BLaER1 treated with 17β-estradiol and CSF1 and Interleukin-3, amounts not matched to agents 10 nM and 100 nM (cell line): ENCODE data around the gene ZNF385C.
"Not testable (repeated sequence)": the region's sequence is repeated elsewhere in the genome, so short reads cannot be mapped to it uniquely, and the experiment has no call there.

Experiments
- H3K27ac ChIP-seq, 11 experiments: shearing (Covaris generic); formaldehyde crosslinking; 2 replicates each; pipeline ENCODE4 v1.8.1; 2022
- H3K27me3 ChIP-seq, 11 experiments: shearing (Covaris generic); formaldehyde crosslinking; 2 replicates each; pipeline ENCODE4 v1.8.1; 2022
- H3K36me3 ChIP-seq, 11 experiments: shearing (Covaris generic); formaldehyde crosslinking; 2 replicates each; pipeline ENCODE4 v1.8.1; 2022
- H3K4me1 ChIP-seq, 10 experiments: shearing (Covaris generic); formaldehyde crosslinking; 2 replicates each; pipeline ENCODE4 v1.8.1; 2022
- H3K4me2 ChIP-seq, 11 experiments: shearing (Covaris generic); formaldehyde crosslinking; 2 replicates each; pipeline ENCODE4 v1.8.1; 2022
- H3K4me3 ChIP-seq, 10 experiments: shearing (Covaris generic); formaldehyde crosslinking; 2 replicates each; pipeline ENCODE4 v1.8.1; 2022
- H3K9ac ChIP-seq, 11 experiments: shearing (Covaris generic); formaldehyde crosslinking; 2 replicates each; pipeline ENCODE4 v1.8.1; 2022
- H3K9me3 ChIP-seq, 11 experiments: shearing (Covaris generic); formaldehyde crosslinking; replicated peaks in 1 of 11; 2 replicates each; pipeline ENCODE4 v1.8.1; 2022
- H4K20me1 ChIP-seq, 11 experiments: shearing (Covaris generic); formaldehyde crosslinking; 2 replicates each; pipeline ENCODE4 v1.8.1; 2022
- Cebpa-rat ChIP-seq, 11 experiments: shearing (Covaris generic); IDR thresholded peaks; 2 replicates each; pipeline ENCODE4 v1.8.1; 2022

ZNF385C gene

DNA sequence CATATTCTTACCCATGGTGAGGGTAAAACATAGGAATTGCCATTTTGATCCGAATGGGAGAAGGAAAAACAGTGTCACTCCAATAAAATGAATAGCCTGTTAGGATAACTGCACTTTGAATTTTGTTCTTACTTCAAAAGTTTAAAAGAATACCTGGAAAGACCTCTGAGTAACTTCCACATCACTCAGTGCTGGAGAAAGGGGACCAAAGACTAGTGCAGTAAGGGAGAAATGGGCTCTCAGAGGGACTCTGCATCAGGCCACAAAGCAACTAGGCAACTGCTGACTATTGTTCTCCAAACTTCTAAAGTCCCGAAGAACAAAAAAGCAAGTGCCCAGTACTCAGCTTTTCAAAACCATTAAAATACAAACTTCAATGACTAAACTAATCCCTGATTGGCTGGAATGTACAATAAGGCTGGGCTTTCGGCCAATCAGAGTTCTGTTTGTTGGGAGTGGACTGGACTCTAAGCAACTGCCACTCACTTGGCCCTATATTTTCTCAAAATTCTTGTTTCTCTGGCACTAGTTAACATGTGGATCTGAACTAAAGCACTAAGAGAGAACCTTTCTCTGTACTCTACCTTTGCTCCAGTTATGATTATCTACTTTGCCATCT lies 87.3 kb downstream of the ZNF385C start:
- peak overlapping the region in 10 of 11 experiments; percentile 14 to 76 (median 50); a peak in 20 of 22 replicates for H3K27ac ChIP-seq
- H3K9ac ChIP-seq, result peak overlapping the region in 6 of 11 experiments; percentile 3 to 62 (median 28); a peak in 5 of 22 replicates
- no peak for TF ChIP-seq Cebpa-rat (IDR thresholded peaks at IDR 0.05)
- no peaks in the 10 kb centered on the region for H3K27me3 ChIP-seq
- H3K4me1 ChIP-seq, result peaks cover 22 to 100% (median 74%) of the 10 kb centered on the region in 10 experiments
- H3K9me3 ChIP-seq, result peaks cover 0 to 10% (median 0%) of the 10 kb centered on the region in 11 experiments; a peak in 2 of 22 replicates
- H3K36me3 ChIP-seq, result peaks cover 28 to 96% (median 83%) of the 10 kb centered on the region in 11 experiments
- peak overlapping the region in 10 of 11 experiments; percentile 40 to 95 (median 64); a peak in 19 of 22 replicates for H3K4me2 ChIP-seq
- peak overlapping the region in 3 of 10 experiments; percentile 1 to 34 (median 8); a peak in 2 of 20 replicates for H3K4me3 ChIP-seq
- H4K20me1 ChIP-seq, result peaks cover 47 to 92% (median 91%) of the 10 kb centered on the region in 11 experiments; a peak in 21 of 22 replicates

DNA sequence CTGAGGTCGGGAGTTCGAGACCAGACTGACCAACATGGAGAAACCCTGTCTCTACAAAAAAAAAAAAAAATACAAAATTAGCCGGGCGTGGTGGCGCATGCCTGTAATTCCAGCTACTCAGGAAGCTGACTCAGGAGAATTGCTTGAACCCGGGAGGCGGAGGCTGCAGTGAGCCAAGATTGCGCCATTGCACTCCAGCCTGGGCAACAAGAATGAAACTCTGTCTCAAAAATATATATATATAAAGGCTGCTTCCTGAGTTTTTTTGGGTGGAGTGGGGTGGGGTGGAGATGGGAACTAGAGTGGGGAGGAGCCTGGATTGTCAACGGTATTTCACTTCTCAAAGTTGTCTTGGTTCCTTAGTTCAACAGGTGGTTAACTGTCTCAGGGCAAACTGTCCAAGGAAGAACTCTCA lies 88.0 kb downstream of the ZNF385C start:
- H3K27ac ChIP-seq, result peak overlapping the region in 10 of 11 experiments; percentile 14 to 76 (median 54); a peak in 19 of 22 replicates
- TF ChIP-seq Cebpa-rat (IDR thresholded peaks at IDR 0.05), result peak in 8 of 11 experiments; percentile 29 to 91 (median 54); a peak in 7 of 22 replicates
- H3K4me1 ChIP-seq, result peaks cover 14 to 100% (median 69%) of the 10 kb centered on the region in 10 experiments
- peak overlapping the region in 10 of 11 experiments; percentile 40 to 95 (median 64); a peak in 19 of 22 replicates for H3K4me2 ChIP-seq
- H3K27me3 ChIP-seq, result not testable (repeated sequence)
- peak overlapping the region in 3 of 10 experiments; percentile 1 to 34 (median 8); a peak in 3 of 20 replicates for H3K4me3 ChIP-seq
- peaks cover 54 to 100% (median 98%) of the 10 kb centered on the region in 11 experiments for H4K20me1 ChIP-seq
- peaks cover 28 to 92% (median 81%) of the 10 kb centered on the region in 11 experiments for H3K36me3 ChIP-seq
- peak overlapping the region in 6 of 11 experiments; percentile 9 to 62 (median 40); a peak in 6 of 22 replicates for H3K9ac ChIP-seq
- H3K9me3 ChIP-seq, result peaks cover 0 to 10% (median 0%) of the 10 kb centered on the region in 11 experiments; a peak in 2 of 22 replicates

DNA sequence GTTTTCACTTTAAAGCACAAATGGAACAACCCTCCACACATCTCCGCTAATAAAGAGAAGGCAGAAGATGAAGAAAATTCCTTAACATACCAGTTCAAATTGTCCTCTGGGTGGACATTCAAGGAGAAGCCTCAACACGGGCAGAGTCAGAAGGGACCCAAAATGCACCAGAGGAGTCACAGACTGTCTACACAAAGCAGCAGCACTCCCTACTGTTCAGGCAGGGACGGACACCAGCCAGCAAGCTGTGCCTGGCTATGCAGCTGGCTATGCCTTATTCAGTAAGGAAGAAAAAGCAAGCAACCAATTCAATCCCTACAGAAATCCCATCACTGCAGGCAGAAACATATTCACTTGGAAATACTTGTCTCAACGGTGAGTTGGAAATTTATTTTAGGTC lies 89.1 kb downstream of the ZNF385C start:
- no peaks in the 10 kb centered on the region for H3K27me3 ChIP-seq
- no peak for TF ChIP-seq Cebpa-rat (IDR thresholded peaks at IDR 0.05)
- peak overlapping the region in 4 of 11 experiments; percentile 30 to 50 (median 38); a peak in 4 of 22 replicates for H3K9ac ChIP-seq
- peak overlapping the region in 6 of 11 experiments; percentile 57 to 95 (median 78); a peak in 13 of 22 replicates for H3K4me2 ChIP-seq
- H3K27ac ChIP-seq, result peak overlapping the region in 8 of 11 experiments; percentile 11 to 76 (median 62); a peak in 14 of 22 replicates
- peaks cover 65 to 100% (median 100%) of the 10 kb centered on the region in 11 experiments for H4K20me1 ChIP-seq
- peaks cover 0 to 10% (median 0%) of the 10 kb centered on the region in 11 experiments; a peak in 2 of 22 replicates for H3K9me3 ChIP-seq
- H3K36me3 ChIP-seq, result peaks cover 24 to 90% (median 77%) of the 10 kb centered on the region in 11 experiments
- peaks cover 5 to 100% (median 59%) of the 10 kb centered on the region in 10 experiments; a peak in 17 of 20 replicates for H3K4me1 ChIP-seq
- no peak overlapping the region for H3K4me3 ChIP-seq

- H4K20me1 ChIP-seq, result peaks cover 89 to 100% (median 100%) of the 10 kb centered on the region in 11 experiments
- H3K9ac ChIP-seq, result no peak overlapping the region
- H3K9me3 ChIP-seq, result no peaks in the 10 kb centered on the region
- H3K27me3 ChIP-seq, result no peaks in the 10 kb centered on the region
- no peak overlapping the region for H3K4me3 ChIP-seq
- 0 out of 22 replicates have a peak overlapping the region, but pooled peaks of 2 of the 11 experiments have one; percentile 2 to 3 for H3K27ac ChIP-seq
- H3K4me2 ChIP-seq, result peak overlapping the region in 2 of 11 experiments; percentile 32 to 44; a peak in 2 of 22 replicates
- no peak for TF ChIP-seq Cebpa-rat (IDR thresholded peaks at IDR 0.05)
- H3K4me1 ChIP-seq, result peaks cover 0 to 92% (median 20%) of the 10 kb centered on the region in 10 experiments; a peak in 16 of 20 replicates
- peaks cover 57 to 92% (median 80%) of the 10 kb centered on the region in 11 experiments for H3K36me3 ChIP-seq
These were observed 93.1 kb downstream of the ZNF385C start for GRCh38 chr17:42005166-42005565.

DNA sequence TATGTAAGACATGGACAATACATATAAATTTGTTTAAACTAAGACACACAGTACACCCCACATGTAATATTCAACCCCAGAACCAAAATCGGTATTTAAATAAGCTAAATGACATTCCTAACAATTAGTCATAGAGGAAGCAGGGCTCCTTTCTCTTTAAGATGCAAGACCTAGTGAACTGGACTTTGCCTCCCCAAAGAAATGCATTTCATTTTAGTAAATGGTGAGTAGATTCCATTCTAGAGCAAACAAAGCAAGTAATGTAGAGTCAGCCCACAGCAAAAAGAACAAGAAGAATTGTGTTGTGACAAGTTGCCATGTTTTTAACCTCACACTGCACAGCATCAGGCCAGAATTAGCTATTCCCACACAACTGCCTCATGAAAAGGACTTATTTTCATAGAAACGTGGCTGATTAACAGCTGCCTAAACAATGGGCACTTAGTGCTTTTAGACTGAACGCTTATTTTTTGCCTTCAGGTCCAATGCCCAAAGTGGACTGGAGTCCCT lies 95.4 kb downstream of the ZNF385C start:
- Histone ChIP-seq H3K27ac (no peak overlapping the region), H3K9ac (no peak overlapping the region), H3K4me1 (peaks cover 0 to 83% (median 8%) of the 10 kb centered on the region in 10 experiments; a peak in 13 of 20 replicates), H3K4me3 (no peak overlapping the region), H3K4me2 (peak overlapping the region in 3 of 11 experiments; percentile 32 to 53 (median 50); a peak in 6 of 22 replicates), H3K9me3 (no peaks in the 10 kb centered on the region), H3K27me3 (no peaks in the 10 kb centered on the region), H3K36me3 (peaks cover 67 to 97% (median 87%) of the 10 kb centered on the region in 11 experiments), H4K20me1 (peaks cover 81 to 100% (median 98%) of the 10 kb centered on the region in 11 experiments)
- TF ChIP-seq Cebpa-rat (IDR thresholded peaks at IDR 0.05), result no peak

DNA sequence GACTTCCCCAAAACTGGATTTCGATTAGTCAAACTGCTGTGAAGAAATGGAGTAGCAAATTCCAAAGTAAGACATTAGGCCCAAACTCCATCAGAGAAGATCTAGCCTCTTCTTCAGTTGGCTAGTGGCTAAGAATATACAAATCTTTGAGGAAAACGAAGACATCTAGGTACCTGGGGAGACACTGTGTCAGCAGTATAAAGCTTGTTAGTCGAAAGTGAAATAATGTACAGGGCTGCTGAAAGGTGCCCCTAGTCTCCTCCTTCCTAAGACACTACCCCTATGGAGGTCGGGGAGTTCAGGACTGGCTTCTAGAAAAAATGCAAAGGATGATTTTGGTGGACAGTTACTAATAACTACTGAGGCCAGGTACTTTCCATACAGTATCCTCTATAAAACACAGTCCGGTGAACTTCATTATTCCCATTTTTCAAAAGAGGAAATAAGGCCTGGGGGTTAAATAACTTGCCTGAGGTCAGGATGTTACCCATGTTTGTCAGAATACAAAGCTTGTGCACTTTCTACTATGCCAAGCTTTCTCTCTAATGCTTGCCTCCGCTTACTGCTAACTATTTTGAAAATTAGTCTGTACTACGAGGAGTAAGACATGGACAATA lies 96.0 kb downstream of the ZNF385C start:
- H3K27ac ChIP-seq, result no peak overlapping the region
- peaks cover 69 to 98% (median 89%) of the 10 kb centered on the region in 11 experiments for H3K36me3 ChIP-seq
- TF ChIP-seq Cebpa-rat (IDR thresholded peaks at IDR 0.05), result no peak

GRCh38 chr17:42001729-42002128 lies 96.5 kb downstream of the ZNF385C start:
- Histone ChIP-seq H3K27me3 (no peaks in the 10 kb centered on the region), H3K27ac (no peak overlapping the region), H3K4me1 (peaks cover 9 to 83% (median 19%) of the 10 kb centered on the region in 10 experiments), H3K9me3 (no peaks in the 10 kb centered on the region), H3K4me2 (0 out of 22 replicates have a peak overlapping the region, but pooled peaks of 1 of the 11 experiments have one; percentile 32), H3K4me3 (no peak overlapping the region), H3K9ac (no peak overlapping the region), H4K20me1 (peaks cover 80 to 100% (median 98%) of the 10 kb centered on the region in 11 experiments), H3K36me3 (peaks cover 69 to 98% (median 89%) of the 10 kb centered on the region in 11 experiments)
- TF ChIP-seq Cebpa-rat (IDR thresholded peaks at IDR 0.05), result no peak

More for the DNA sequence above, 96.0 kb downstream of the ZNF385C start:
- no peak overlapping the region for H3K9ac ChIP-seq
- H3K4me2 ChIP-seq, result peak overlapping the region in 3 of 11 experiments; percentile 32 to 53 (median 50); a peak in 5 of 22 replicates
- H4K20me1 ChIP-seq, result peaks cover 80 to 100% (median 98%) of the 10 kb centered on the region in 11 experiments
- no peaks in the 10 kb centered on the region for H3K9me3 ChIP-seq
- H3K4me3 ChIP-seq, result no peak overlapping the region
- no peaks in the 10 kb centered on the region for H3K27me3 ChIP-seq
- peaks cover 3 to 83% (median 14%) of the 10 kb centered on the region in 10 experiments; a peak in 18 of 20 replicates for H3K4me1 ChIP-seq

DNA sequence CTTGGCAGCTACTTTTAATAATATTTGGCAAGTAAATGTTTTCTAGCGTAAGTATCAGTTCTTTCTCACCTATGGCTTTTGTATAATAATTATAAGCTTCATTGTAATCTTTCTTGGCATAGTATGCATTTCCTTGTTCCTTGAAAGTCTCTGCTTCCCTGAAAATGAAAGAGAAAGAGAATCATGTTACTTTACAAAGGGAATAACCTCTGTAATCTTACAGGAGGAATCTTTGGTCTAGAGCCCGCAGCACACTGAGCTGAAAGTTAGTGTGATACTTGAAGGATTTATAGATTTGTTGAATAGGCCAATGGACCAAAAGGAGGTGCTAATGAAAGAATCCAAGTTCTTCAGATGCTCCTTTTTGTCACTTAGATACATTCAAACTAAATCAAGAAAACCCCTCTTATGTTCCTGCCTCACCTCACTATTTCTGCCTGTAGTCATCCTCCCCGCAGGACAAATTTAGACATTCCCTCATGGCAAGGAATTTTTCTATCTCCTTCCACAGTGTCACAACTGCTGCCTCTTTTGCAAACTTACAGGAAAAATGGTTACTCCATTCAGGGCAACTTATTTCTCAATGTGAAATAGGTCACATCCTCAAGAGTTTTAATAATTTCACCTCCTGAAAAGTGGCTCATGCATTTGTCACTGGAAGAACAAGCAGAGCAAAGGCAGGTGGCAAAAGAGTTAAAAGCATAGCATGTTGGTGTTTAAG lies 97.7 kb downstream of the ZNF385C start:
- no peak overlapping the region for H3K4me2 ChIP-seq
- H3K27ac ChIP-seq, result no peak overlapping the region
- H3K27me3 ChIP-seq, result no peaks in the 10 kb centered on the region
- TF ChIP-seq Cebpa-rat (IDR thresholded peaks at IDR 0.05), result no peak
- peaks cover 20 to 83% (median 26%) of the 10 kb centered on the region in 10 experiments for H3K4me1 ChIP-seq
- peaks cover 79 to 98% (median 92%) of the 10 kb centered on the region in 11 experiments for H3K36me3 ChIP-seq
- H3K9ac ChIP-seq, result peak overlapping the region in 1 of 11 experiments; percentile 21; a peak in 1 of 22 replicates
- peaks cover 79 to 100% (median 98%) of the 10 kb centered on the region in 11 experiments for H4K20me1 ChIP-seq
- no peak overlapping the region for H3K4me3 ChIP-seq
- no peaks in the 10 kb centered on the region for H3K9me3 ChIP-seq
